ENCODE results near the gene CPA4.

Gene CPA4

GRCh38 chr7:130333832-130334231 is 40.9 kb downstream of the CPA4 start:
- H3K4me3 ChIP-seq (ENCODE audit: low read length), result no peak overlapping the region
- no peak for DNase-seq (ENCODE audit: low read depth, low spot score)

GRCh38 chr7:130334274-130334673 is 41.3 kb downstream of the CPA4 start:
- H3K4me3 ChIP-seq (ENCODE audit: low read length), result no peak overlapping the region
- no peak for DNase-seq (ENCODE audit: low read depth, low spot score)

GRCh38 chr7:130337410-130337971 is 44.5 kb downstream of the CPA4 start:
- no peak overlapping the region for H3K4me3 ChIP-seq (ENCODE audit: low read length)
- DNase-seq (ENCODE audit: low read depth, low spot score), result no peak

GRCh38 chr7:130338233-130338632 is 45.3 kb downstream of the CPA4 start:
- no peak for DNase-seq (ENCODE audit: low read depth, low spot score)

GRCh38 chr7:130341882-130342281 is 48.9 kb downstream of the CPA4 start:
- no peak for DNase-seq (ENCODE audit: low read depth, low spot score)
- H3K4me3 ChIP-seq (ENCODE audit: low read length), result no peak overlapping the region

More at GRCh38 chr7:130338233-130338632, 45.3 kb downstream of the CPA4 start:
- no peak overlapping the region for H3K4me3 ChIP-seq (ENCODE audit: low read length)

GRCh38 chr7:130342701-130343380 is 49.9 kb downstream of the CPA4 start:
- H3K4me3 ChIP-seq (ENCODE audit: low read length), result no peak overlapping the region
- DNase-seq (ENCODE audit: low read depth, low spot score), result no peak

- H3K4me3 ChIP-seq (ENCODE audit: low read length), result no peak within 1 kb of the TSS
- DNase-seq (ENCODE audit: low read depth, low spot score), result no peak
Observed at GRCh38 chr7:130344271-130344866, 51.4 kb downstream of the CPA4 start, which contains the start of gene CPA5. Gene CPA5, plus strand, starts transcription at chr7:130344816. Its CDS starts 1,670 bp downstream, at chr7:130346486.

- no peak overlapping the region for H3K4me3 ChIP-seq (ENCODE audit: low read length)
Observed at GRCh38 chr7:130345136-130345535, 52.2 kb downstream of the CPA4 start.

GRCh38 chr7:130345725-130346124 is 52.8 kb downstream of the CPA4 start:
- H3K4me3 ChIP-seq (ENCODE audit: low read length), result no peak overlapping the region
- DNase-seq (ENCODE audit: low read depth, low spot score), result no peak

More at GRCh38 chr7:130345136-130345535, 52.2 kb downstream of the CPA4 start:
- no peak for DNase-seq (ENCODE audit: low read depth, low spot score)

- H3K4me3 ChIP-seq (ENCODE audit: low read length), result no peak overlapping the region
- DNase-seq (ENCODE audit: low read depth, low spot score), result no peak
Observed at GRCh38 chr7:130346177-130346905, 53.4 kb downstream of the CPA4 start.

- no peak for DNase-seq (ENCODE audit: low read depth, low spot score)
- no peak overlapping the region for H3K4me3 ChIP-seq (ENCODE audit: low read length)
Observed at GRCh38 chr7:130346941-130347340, 54.0 kb downstream of the CPA4 start.

GRCh38 chr7:130349911-130350782 is 57.2 kb downstream of the CPA4 start:
- DNase-seq (ENCODE audit: low read depth, low spot score), result no peak
- no peak overlapping the region for H3K4me3 ChIP-seq (ENCODE audit: low read length)

- no peak overlapping the region for H3K4me3 ChIP-seq (ENCODE audit: low read length)
- no peak for DNase-seq (ENCODE audit: low read depth, low spot score)
Observed at GRCh38 chr7:130350945-130351790, 58.2 kb downstream of the CPA4 start.

GRCh38 chr7:130351791-130352090 is 58.8 kb downstream of the CPA4 start:
- no peak for DNase-seq (ENCODE audit: low read depth, low spot score)
- H3K4me3 ChIP-seq (ENCODE audit: low read length), result no peak overlapping the region

- H3K4me3 ChIP-seq (ENCODE audit: low read length), result no peak overlapping the region
- no peak for DNase-seq (ENCODE audit: low read depth, low spot score)
Observed at GRCh38 chr7:130352194-130353074, 59.5 kb downstream of the CPA4 start.

GRCh38 chr7:130353196-130353595 is 60.2 kb downstream of the CPA4 start:
- DNase-seq (ENCODE audit: low read depth, low spot score), result no peak
- no peak overlapping the region for H3K4me3 ChIP-seq (ENCODE audit: low read length)

- H3K4me3 ChIP-seq (ENCODE audit: low read length), result no peak overlapping the region
- DNase-seq (ENCODE audit: low read depth, low spot score), result no peak
Observed at GRCh38 chr7:130356121-130356875, 63.3 kb downstream of the CPA4 start.
